ENCODE data around the gene TLCD5. TPM values are rescaled to one million over a fixed set of nuclear protein-coding genes. Genes with fewer than 3 reads are reported as not detected.
A peak's percentile ranks its signal among the peaks of the same experiment; 100 is the strongest.

Gene TLCD5
- total and polyA plus RNA-seq, 5 donors from 2014 or later = 0.21 to 0.46 (median 0.35) TPM; not detected in 1

DNA sequence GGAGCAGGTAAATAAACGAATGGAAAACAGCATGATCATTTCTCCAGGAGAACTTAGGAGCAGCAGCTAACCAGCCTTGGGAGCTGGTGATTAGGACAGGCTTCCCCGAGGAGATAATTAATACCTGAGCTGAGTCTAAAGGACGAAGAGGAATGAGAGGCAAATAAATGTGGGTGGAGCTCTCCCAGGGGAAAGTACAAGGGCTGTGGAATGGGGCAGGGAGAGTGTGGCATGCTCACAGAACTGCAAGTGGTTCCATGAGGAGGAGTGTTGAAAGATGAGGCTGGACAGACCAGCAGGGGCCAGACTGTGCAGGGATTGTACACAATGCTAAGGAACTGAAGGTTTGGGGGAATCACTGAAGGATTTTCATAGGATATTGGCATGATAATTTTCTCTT is 14.2 kb upstream of the TLCD5 start:
- Mint-ChIP-seq H3K36me3 (no peaks in the 10 kb centered on the region), H3K4me1 (no peaks in the 10 kb centered on the region), H3K27ac (no peak overlapping the region), H3K4me3 (no peak overlapping the region), H3K9me3 (peaks cover 0 to 1% (median 0%) of the 10 kb centered on the region in 7 donors), H3K27me3 (peaks cover 9% of the 10 kb centered on the region)
- DNase-seq = no peak
- Histone ChIP-seq H3K4me3 (ENCODE audit: low read depth, low read length) (no peak overlapping the region), H3K27ac (ENCODE audit: insufficient read depth, low read length, poor library complexity, severe bottlenecking) (no peak overlapping the region), H3K9me3 (ENCODE audit: control insufficient read depth in 2 of 2, low read length in 2 of 2) (no peaks in the 10 kb centered on the region), H3K27me3 (ENCODE audit: control insufficient read depth, insufficient read depth, low read length) (peaks cover 5% of the 10 kb centered on the region), H3K36me3 (ENCODE audit: control insufficient read depth, insufficient read depth, low read length) (no peaks in the 10 kb centered on the region), H3K4me1 (ENCODE audit: control insufficient read depth, insufficient read depth, low read length, poor library complexity, severe bottlenecking) (no peaks in the 10 kb centered on the region)
- no peak for ATAC-seq (ENCODE audit: low read depth in 2 of 2)

DNA sequence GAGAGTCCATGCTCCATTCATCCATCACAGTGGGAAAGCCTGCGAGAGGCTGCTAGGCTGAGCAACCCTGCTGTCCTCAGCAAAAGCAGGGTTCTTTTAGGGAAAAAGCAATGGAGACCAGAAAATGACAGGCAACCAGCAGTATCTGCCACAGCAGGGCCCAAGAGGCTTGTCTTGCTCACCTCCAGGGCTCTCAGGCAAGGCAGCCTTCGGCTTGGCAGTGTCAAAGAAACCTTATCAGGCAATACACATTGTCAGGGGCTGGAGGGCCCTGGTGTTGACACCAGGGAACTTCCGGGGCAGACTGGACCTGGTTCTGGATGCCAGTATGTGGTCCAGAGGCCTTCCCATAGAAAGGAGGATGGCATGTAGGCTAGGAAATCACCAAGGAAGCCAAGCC is 10.2 kb upstream of the TLCD5 start:
- Histone ChIP-seq H3K27ac (ENCODE audit: insufficient read depth, low read length, poor library complexity, severe bottlenecking) (no peak overlapping the region), H3K4me1 (ENCODE audit: control insufficient read depth, insufficient read depth, low read length, poor library complexity, severe bottlenecking) (no peaks in the 10 kb centered on the region), H3K4me3 (ENCODE audit: low read depth, low read length) (no peak overlapping the region), H3K9me3 (ENCODE audit: control insufficient read depth in 2 of 2, low read length in 2 of 2) (no peaks in the 10 kb centered on the region), H3K27me3 (ENCODE audit: control insufficient read depth, insufficient read depth, low read length) (peaks cover 3% of the 10 kb centered on the region), H3K36me3 (ENCODE audit: control insufficient read depth, insufficient read depth, low read length) (no peaks in the 10 kb centered on the region)
- peaks cover 15% of the 10 kb centered on the region for H3K27me3 Mint-ChIP-seq
- no peak for ATAC-seq (ENCODE audit: low read depth in 2 of 2)
- H3K27ac Mint-ChIP-seq = no peak overlapping the region
- H3K4me1 Mint-ChIP-seq = no peaks in the 10 kb centered on the region
- no peak overlapping the region for H3K4me3 Mint-ChIP-seq
- H3K36me3 Mint-ChIP-seq = no peaks in the 10 kb centered on the region
- DNase-seq = no peak
- peaks cover 0 to 1% (median 0%) of the 10 kb centered on the region in 7 donors for H3K9me3 Mint-ChIP-seq

DNA sequence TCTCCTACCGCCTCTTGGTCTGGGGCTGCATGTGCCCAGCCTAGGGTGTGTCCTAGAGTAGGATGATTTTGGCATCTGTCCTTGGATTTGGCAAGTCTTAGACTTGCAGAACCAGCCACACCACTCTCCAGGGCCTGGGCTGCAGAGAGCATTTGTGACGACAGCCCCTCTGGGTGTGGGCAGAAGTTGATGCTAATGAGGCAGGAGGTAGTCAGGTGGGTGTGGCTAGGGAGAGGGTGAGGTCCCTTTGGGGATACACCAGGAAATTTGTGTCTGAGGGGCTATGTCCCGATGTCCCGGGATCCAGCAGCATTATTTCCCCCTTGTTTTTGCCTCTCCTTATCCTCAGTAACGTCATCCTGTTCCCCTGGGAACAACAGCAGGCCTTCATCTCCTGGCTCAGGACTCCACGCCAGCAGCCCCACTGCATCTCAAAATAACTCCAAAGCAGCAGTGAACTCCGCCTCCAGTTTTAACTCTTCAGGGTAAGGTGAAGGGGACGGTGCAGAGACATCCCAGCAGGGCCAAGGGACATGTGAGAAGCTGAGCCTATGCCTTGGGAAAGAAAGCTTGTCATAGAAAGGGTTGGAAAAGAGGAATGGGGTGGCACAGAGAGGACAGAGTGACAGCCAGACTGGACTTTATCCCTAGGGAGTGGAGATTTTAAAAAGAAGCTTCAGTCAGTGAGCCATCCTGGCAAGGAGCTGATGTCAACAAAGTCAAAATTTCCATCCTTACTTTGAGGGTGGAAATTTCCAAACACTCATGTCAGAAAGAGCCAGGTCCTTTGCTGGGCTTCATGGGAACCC is 8.0 kb upstream of the TLCD5 start:
- ATAC-seq (ENCODE audit: low read depth in 2 of 2) (no peak), DNase-seq (no peak)
- no peaks in the 10 kb centered on the region for H3K9me3 ChIP-seq (ENCODE audit: control insufficient read depth in 2 of 2, low read length in 2 of 2)
- H3K27ac Mint-ChIP-seq = no peak overlapping the region
- no peak overlapping the region for H3K4me3 ChIP-seq (ENCODE audit: low read depth, low read length)
- no peaks in the 10 kb centered on the region for H3K36me3 ChIP-seq (ENCODE audit: control insufficient read depth, insufficient read depth, low read length)
- no peaks in the 10 kb centered on the region for H3K4me1 Mint-ChIP-seq
- no peaks in the 10 kb centered on the region for H3K27me3 ChIP-seq (ENCODE audit: control insufficient read depth, insufficient read depth, low read length)
- no peaks in the 10 kb centered on the region for H3K4me1 ChIP-seq (ENCODE audit: control insufficient read depth, insufficient read depth, low read length, poor library complexity, severe bottlenecking)
- H3K27me3 Mint-ChIP-seq = peaks cover 22% of the 10 kb centered on the region
- peaks cover 0 to 1% (median 0%) of the 10 kb centered on the region in 7 donors for H3K9me3 Mint-ChIP-seq
- no peak overlapping the region for H3K27ac ChIP-seq (ENCODE audit: insufficient read depth, low read length, poor library complexity, severe bottlenecking)
- no peak overlapping the region for H3K4me3 Mint-ChIP-seq
- no peaks in the 10 kb centered on the region for H3K36me3 Mint-ChIP-seq

DNA sequence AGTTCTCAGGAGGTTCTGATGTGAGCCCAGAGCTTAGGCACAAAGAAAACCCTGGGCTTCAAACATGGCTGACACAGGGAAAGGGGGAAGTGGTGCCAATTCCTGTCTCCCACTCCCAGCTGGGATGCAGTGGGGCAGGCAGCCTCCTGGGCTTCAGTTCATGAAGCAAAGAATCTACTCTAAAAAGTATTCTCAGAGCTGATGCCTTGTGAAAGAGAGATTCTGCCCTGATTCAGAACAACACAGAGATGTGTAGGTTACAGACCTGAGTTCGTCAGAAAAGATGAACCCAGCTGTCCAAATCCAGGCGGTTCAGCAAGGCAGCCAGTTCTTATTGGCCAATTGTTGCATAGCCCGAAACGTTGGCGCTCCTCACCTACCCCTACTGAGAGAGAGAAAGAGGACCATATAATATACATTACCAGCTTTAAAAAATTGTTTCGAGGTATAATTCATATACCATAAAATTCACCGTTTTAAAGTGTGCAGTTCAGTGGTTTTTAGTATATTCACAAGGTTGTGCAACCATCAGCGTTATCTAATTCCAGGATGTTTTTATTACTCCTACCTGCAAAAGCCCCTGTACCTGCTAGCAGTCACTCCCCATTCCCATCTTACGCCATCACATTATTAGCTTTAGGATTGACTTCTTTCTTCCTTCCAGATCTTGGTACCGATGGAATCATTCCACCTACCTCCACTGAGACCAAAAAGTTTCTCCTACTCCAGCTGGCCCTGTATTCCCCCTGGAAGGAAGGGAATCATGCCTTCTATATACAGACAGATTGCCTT is 7.2 kb upstream of the TLCD5 start:
- Histone ChIP-seq H3K9me3 (ENCODE audit: control insufficient read depth in 2 of 2, low read length in 2 of 2) (no peaks in the 10 kb centered on the region), H3K27me3 (ENCODE audit: control insufficient read depth, insufficient read depth, low read length) (no peaks in the 10 kb centered on the region), H3K4me1 (ENCODE audit: control insufficient read depth, insufficient read depth, low read length, poor library complexity, severe bottlenecking) (no peaks in the 10 kb centered on the region), H3K4me3 (ENCODE audit: low read depth, low read length) (no peak overlapping the region), H3K36me3 (ENCODE audit: control insufficient read depth, insufficient read depth, low read length) (no peaks in the 10 kb centered on the region), H3K27ac (ENCODE audit: insufficient read depth, low read length, poor library complexity, severe bottlenecking) (no peak overlapping the region)
- Mint-ChIP-seq H3K4me1 (no peaks in the 10 kb centered on the region), H3K4me3 (no peak overlapping the region), H3K36me3 (no peaks in the 10 kb centered on the region), H3K27me3 (peaks cover 30% of the 10 kb centered on the region), H3K27ac (no peak overlapping the region), H3K9me3 (peaks cover 0 to 1% (median 0%) of the 10 kb centered on the region in 7 donors)
- no peak for DNase-seq
- ATAC-seq (ENCODE audit: low read depth in 2 of 2) = no peak

DNA sequence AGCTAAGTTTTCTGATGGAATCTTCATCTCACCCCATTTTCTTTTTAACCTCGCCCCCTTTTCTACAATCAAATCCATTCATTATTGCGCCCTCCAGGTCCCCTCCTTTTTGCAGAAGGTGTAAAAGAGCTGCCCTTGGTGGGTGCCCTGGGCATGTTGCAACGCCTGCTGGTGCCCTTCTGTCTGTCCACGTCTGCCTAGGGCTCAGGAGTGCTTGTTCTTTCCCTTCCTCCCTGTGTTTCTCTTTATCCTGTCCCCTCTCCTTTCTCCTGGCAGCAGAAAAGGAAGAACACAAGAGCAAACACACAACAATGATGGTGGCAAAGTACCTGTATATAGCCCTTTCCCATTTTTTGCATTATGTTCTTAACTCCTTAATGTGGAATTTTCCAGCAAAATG is 6.2 kb upstream of the TLCD5 start:
- Mint-ChIP-seq H3K4me1 (no peaks in the 10 kb centered on the region), H3K36me3 (no peaks in the 10 kb centered on the region), H3K9me3 (peaks cover 0 to 1% (median 0%) of the 10 kb centered on the region in 7 donors), H3K27me3 (peaks cover 35% of the 10 kb centered on the region), H3K27ac (no peak overlapping the region), H3K4me3 (no peak overlapping the region)
- DNase-seq (no peak), ATAC-seq (ENCODE audit: low read depth in 2 of 2) (no peak)
- Histone ChIP-seq H3K4me3 (ENCODE audit: low read depth, low read length) (no peak overlapping the region), H3K27ac (ENCODE audit: insufficient read depth, low read length, poor library complexity, severe bottlenecking) (no peak overlapping the region), H3K27me3 (ENCODE audit: control insufficient read depth, insufficient read depth, low read length) (peaks cover 7% of the 10 kb centered on the region), H3K9me3 (ENCODE audit: control insufficient read depth in 2 of 2, low read length in 2 of 2) (no peaks in the 10 kb centered on the region), H3K4me1 (ENCODE audit: control insufficient read depth, insufficient read depth, low read length, poor library complexity, severe bottlenecking) (no peaks in the 10 kb centered on the region), H3K36me3 (ENCODE audit: control insufficient read depth, insufficient read depth, low read length) (no peaks in the 10 kb centered on the region)

DNA sequence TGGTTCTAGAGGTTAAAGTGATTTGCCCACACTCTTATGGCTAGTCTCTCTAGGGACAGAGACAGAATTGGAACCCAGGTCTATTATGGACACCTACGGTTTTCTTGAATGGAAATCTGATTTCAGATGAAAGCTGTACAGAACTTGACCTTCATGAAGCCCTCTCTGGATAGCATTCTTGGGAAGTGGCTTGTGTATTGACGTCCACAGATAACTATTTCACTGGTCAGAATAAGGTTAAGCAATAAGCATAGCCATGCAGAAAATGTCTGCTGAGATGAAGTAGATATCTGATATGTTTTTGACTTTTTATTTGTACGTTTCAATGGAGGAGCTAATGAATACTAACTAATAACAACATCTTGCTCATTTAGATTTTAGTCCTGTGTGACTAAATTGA is 1.1 kb downstream of the TLCD5 start:
- Histone ChIP-seq H3K36me3 (ENCODE audit: control insufficient read depth, insufficient read depth, low read length) (no peaks in the 10 kb centered on the region), H3K4me1 (ENCODE audit: control insufficient read depth, insufficient read depth, low read length, poor library complexity, severe bottlenecking) (peaks cover 26% of the 10 kb centered on the region), H3K9me3 (ENCODE audit: control insufficient read depth in 2 of 2, low read length in 2 of 2) (no peaks in the 10 kb centered on the region), H3K4me3 (ENCODE audit: low read depth, low read length) (peak overlapping the region; percentile 8), H3K27me3 (ENCODE audit: control insufficient read depth, insufficient read depth, low read length) (peaks cover 17% of the 10 kb centered on the region), H3K27ac (ENCODE audit: insufficient read depth, low read length, poor library complexity, severe bottlenecking) (no peak overlapping the region)
- H3K4me1 Mint-ChIP-seq = peaks cover 13 to 24% (median 17%) of the 10 kb centered on the region in 4 donors
- no peaks in the 10 kb centered on the region for H3K9me3 Mint-ChIP-seq
- peaks cover 56% of the 10 kb centered on the region for H3K27me3 Mint-ChIP-seq
- H3K4me3 Mint-ChIP-seq = peak overlapping the region; percentile 61 to 81 (median 77)
- no peak overlapping the region for H3K27ac Mint-ChIP-seq
- DNase-seq (no peak), ATAC-seq (ENCODE audit: low read depth in 2 of 2) (no peak)
- H3K36me3 Mint-ChIP-seq = no peaks in the 10 kb centered on the region

DNA sequence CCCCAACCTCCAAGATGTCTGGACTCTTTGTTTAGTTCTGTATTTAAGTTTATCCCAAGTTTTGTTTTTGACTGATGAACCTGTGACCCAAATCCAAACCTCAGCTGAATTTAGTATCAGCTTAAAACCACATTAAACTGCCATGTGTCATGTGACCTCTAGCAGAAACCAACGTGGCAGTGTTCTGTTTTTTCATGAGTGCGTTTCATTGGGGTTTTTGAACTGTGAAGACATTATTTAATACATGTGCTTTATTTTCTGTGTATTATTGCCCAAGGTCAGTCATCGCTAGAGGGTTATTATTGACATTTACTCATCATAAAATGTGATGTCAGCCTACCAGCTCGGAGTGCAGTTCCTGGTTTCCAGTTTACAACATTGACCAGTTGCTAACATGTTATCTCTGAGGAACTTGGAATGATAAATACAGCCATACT is 1.8 kb downstream of the TLCD5 start:
- no peaks in the 10 kb centered on the region for H3K9me3 Mint-ChIP-seq

More for the DNA sequence above, 1.8 kb downstream of the TLCD5 start:
- no peaks in the 10 kb centered on the region for H3K36me3 Mint-ChIP-seq
- peak overlapping the region in 2 of 4 donors; percentile 43 to 61 for H3K4me3 Mint-ChIP-seq
- H3K36me3 ChIP-seq (ENCODE audit: control insufficient read depth, insufficient read depth, low read length) = no peaks in the 10 kb centered on the region
- ATAC-seq (ENCODE audit: low read depth in 2 of 2) (no peak), DNase-seq (no peak)
- H3K9me3 ChIP-seq (ENCODE audit: control insufficient read depth in 2 of 2, low read length in 2 of 2) = no peaks in the 10 kb centered on the region
- H3K27ac ChIP-seq (ENCODE audit: insufficient read depth, low read length, poor library complexity, severe bottlenecking) = no peak overlapping the region
- peaks cover 17% of the 10 kb centered on the region for H3K27me3 ChIP-seq (ENCODE audit: control insufficient read depth, insufficient read depth, low read length)
- H3K4me3 ChIP-seq (ENCODE audit: low read depth, low read length) = no peak overlapping the region
- H3K27ac Mint-ChIP-seq = no peak overlapping the region
- peaks cover 13 to 24% (median 17%) of the 10 kb centered on the region in 4 donors for H3K4me1 Mint-ChIP-seq
- H3K4me1 ChIP-seq (ENCODE audit: control insufficient read depth, insufficient read depth, low read length, poor library complexity, severe bottlenecking) = peaks cover 26% of the 10 kb centered on the region
- H3K27me3 Mint-ChIP-seq = peaks cover 55% of the 10 kb centered on the region

Measured in CD4-positive, CD25-positive, alpha-beta regulatory T cell (primary cell).